Astrocyte (in vitro differentiated cells and primary cell): ENCODE measurements around the gene RAD51B. TPM values are rescaled to one million over a fixed set of nuclear protein-coding genes. Genes with fewer than 3 reads are reported as not detected.

Experiments
- DNase-seq: peaks from one replicate; pipeline ENCODE4 v3.0.0-alpha.2; 2010; ENCODE audit warnings: low read depth
- FAIRE-seq: peaks from 2 replicates; lab custom pipeline; 2011; peaks lifted over from hg19 to GRCh38; lab: Jason Lieb, UNC
- H2AFZ ChIP-seq: 2 replicates; pipeline ENCODE4 v1.6.0; 2012; ENCODE audit warnings: low read depth, low read length, inconsistent platforms
- H3K27ac ChIP-seq: 2 replicates; pipeline ENCODE4 v1.5.1; 2011; ENCODE audit warnings: low read depth, low read length, inconsistent platforms
- H3K27me3 ChIP-seq: 2 replicates; pipeline ENCODE4 v1.6.0; 2011; ENCODE audit warnings: low read length, inconsistent platforms; ENCODE audit not compliant: insufficient read depth
- H3K36me3 ChIP-seq: 2 replicates; pipeline ENCODE4 v1.5.1; 2011; ENCODE audit warnings: low read length, inconsistent platforms; ENCODE audit not compliant: insufficient read depth
- H3K4me1 ChIP-seq: 2 replicates; pipeline ENCODE4 v1.5.1; 2011; ENCODE audit warnings: low read length, inconsistent platforms; ENCODE audit not compliant: insufficient read depth
- H3K4me2 ChIP-seq: 2 replicates; pipeline ENCODE4 v1.6.0; 2012; ENCODE audit warnings: low read length, inconsistent platforms
- H3K4me3 ChIP-seq: 2 replicates; pipeline ENCODE4 v1.5.1; 2011; ENCODE audit warnings: low read depth, mild to moderate bottlenecking, low read length, inconsistent platforms; ENCODE audit not compliant: insufficient read depth
- H3K79me2 ChIP-seq: 2 replicates; pipeline ENCODE4 v1.6.0; 2012; ENCODE audit warnings: mild to moderate bottlenecking, low read length, inconsistent platforms; ENCODE audit not compliant: insufficient read depth
- H3K9ac ChIP-seq: 2 replicates; pipeline ENCODE4 v1.6.0; 2012; ENCODE audit warnings: mild to moderate bottlenecking, low read length, inconsistent platforms
- H3K9me3 ChIP-seq: 2 replicates; pipeline ENCODE4 v1.5.1; 2012; ENCODE audit warnings: low read depth, mild to moderate bottlenecking, low read length, inconsistent platforms; ENCODE audit not compliant: insufficient read depth
- H4K20me1 ChIP-seq: 2 replicates; pipeline ENCODE4 v1.6.0; 2012; ENCODE audit warnings: low read length, inconsistent platforms; ENCODE audit not compliant: insufficient read depth
- H3K27ac Mint-ChIP-seq: one replicate; pipeline ENCODE4 v1.8.0; 2021; ENCODE audit warnings: mild to moderate bottlenecking, mixed read lengths; ENCODE audit not compliant: unreplicated experiment
- H3K27me3 Mint-ChIP-seq: one replicate; pipeline ENCODE4 v1.8.0; 2021; ENCODE audit warnings: low read depth, mixed read lengths; ENCODE audit not compliant: unreplicated experiment
- H3K36me3 Mint-ChIP-seq: one replicate; pipeline ENCODE4 v1.8.0; 2021; ENCODE audit warnings: low read depth, mixed read lengths; ENCODE audit not compliant: unreplicated experiment
- H3K4me1 Mint-ChIP-seq: one replicate; pipeline ENCODE4 v1.8.0; 2021; ENCODE audit warnings: low read depth, mixed read lengths; ENCODE audit not compliant: unreplicated experiment
- H3K4me3 Mint-ChIP-seq: one replicate; pipeline ENCODE4 v1.8.0; 2021; ENCODE audit warnings: mild to moderate bottlenecking, moderate library complexity, mixed read lengths; ENCODE audit not compliant: unreplicated experiment
- H3K9me3 Mint-ChIP-seq: one replicate; pipeline ENCODE4 v1.8.0; 2021; ENCODE audit warnings: mild to moderate bottlenecking, mixed read lengths; ENCODE audit not compliant: unreplicated experiment
- EZH2 ChIP-seq: IDR thresholded peaks from 2 replicates; pipeline ENCODE4 v1.6.1; 2012; ENCODE audit warnings: mild to moderate bottlenecking, low read length, inconsistent platforms; ENCODE audit not compliant: insufficient read depth
- total RNA-seq: library from RNA; stranded (reverse); gene quantifications from 2 replicates; pipeline ENCODE4 v1.2.1, GENCODE V29; 2021
- TF ChIP-seq, protein P1 (sequence below): IDR thresholded peaks from 2 replicates; pipeline ENCODE4 v1.5.1; 2011; ENCODE audit warnings: low read depth, mild to moderate bottlenecking, inconsistent platforms, low read length, moderate library complexity; ENCODE audit not compliant: insufficient read depth

RAD51B gene
- total RNA-seq, 1 donor from 2014 or later: 10.8 TPM

DNA sequence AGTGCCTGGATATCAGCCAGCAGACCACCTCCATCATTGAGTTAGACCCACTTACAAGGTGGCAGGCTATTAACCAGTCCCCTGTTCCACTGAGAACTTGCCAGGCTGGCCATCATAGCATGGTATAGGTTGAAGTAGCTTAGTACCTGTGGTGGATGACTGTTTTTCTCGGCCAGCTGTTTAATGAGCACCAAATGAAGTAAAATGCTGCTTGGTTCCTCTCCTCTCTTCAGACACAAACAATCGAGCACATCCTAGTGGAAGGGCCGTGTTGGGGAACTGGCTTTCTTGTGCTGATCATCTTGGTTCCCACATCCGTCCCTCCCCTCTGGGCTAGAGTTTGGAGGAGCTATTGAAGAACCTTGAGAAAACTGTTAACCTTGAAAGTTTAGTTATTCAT, 486.2 kb downstream of the RAD51B start:
- no peak overlapping the region for H3K9ac ChIP-seq
- Mint-ChIP-seq H3K4me1 (peaks cover 10% of the 10 kb centered on the region), H3K36me3 (peaks cover 3% of the 10 kb centered on the region), H3K27ac (no peak overlapping the region), H3K27me3 (no peaks in the 10 kb centered on the region), H3K9me3 (peaks cover 7% of the 10 kb centered on the region), H3K4me3 (no peak overlapping the region)
- FAIRE-seq (no peak), DNase-seq (no peak)
- no peak overlapping the region for H3K4me3 ChIP-seq
- H3K27ac ChIP-seq: no peak overlapping the region
- no peaks in the 10 kb centered on the region for H3K9me3 ChIP-seq
- TF ChIP-seq EZH2: no peak
- TF ChIP-seq, protein P1, sequence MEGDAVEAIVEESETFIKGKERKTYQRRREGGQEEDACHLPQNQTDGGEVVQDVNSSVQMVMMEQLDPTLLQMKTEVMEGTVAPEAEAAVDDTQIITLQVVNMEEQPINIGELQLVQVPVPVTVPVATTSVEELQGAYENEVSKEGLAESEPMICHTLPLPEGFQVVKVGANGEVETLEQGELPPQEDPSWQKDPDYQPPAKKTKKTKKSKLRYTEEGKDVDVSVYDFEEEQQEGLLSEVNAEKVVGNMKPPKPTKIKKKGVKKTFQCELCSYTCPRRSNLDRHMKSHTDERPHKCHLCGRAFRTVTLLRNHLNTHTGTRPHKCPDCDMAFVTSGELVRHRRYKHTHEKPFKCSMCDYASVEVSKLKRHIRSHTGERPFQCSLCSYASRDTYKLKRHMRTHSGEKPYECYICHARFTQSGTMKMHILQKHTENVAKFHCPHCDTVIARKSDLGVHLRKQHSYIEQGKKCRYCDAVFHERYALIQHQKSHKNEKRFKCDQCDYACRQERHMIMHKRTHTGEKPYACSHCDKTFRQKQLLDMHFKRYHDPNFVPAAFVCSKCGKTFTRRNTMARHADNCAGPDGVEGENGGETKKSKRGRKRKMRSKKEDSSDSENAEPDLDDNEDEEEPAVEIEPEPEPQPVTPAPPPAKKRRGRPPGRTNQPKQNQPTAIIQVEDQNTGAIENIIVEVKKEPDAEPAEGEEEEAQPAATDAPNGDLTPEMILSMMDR: no peak
- H3K4me2 ChIP-seq: no peak overlapping the region
- H3K27me3 ChIP-seq: no peaks in the 10 kb centered on the region
- H4K20me1 ChIP-seq: no peaks in the 10 kb centered on the region
- H3K36me3 ChIP-seq: no peaks in the 10 kb centered on the region
- no peaks in the 10 kb centered on the region for H3K4me1 ChIP-seq
- H2AFZ ChIP-seq: no peak overlapping the region
- H3K79me2 ChIP-seq: no peaks in the 10 kb centered on the region

DNA sequence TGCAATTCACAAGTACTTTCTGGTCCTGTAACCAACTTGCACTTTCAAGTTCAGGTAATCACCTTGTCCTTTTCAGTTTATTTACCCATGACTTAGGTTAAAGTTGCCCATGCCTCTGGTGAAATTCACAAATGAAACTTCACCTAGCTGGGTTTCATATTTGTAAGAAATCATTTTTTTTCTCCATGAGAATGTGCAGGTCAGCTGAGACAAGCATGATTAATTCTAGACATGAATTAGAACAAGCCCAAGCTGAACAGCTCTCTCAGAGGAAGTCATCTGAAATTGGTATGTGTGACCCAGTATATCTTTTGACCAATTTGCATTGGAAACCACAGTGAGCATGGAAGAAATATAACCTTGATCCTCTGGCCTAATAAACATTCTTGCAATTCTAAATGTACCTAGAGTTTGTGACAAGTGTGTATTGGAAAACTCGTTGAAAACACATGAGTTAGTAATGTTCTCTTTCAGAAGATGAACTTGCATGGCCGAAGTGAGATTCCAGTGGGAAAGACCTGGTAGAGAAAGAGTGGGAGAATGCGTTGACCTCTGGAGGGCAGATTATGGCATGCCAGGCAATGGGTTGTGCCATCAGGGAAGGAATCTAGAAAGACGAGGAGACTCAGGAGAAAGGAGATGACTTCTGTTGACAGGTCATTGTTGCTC, 486.8 kb downstream of the RAD51B start:
- no peak for TF ChIP-seq EZH2
- TF ChIP-seq, protein P1: no peak
- Histone ChIP-seq H3K27ac (no peak overlapping the region), H3K9ac (no peak overlapping the region), H3K4me3 (no peak overlapping the region), H3K79me2 (no peaks in the 10 kb centered on the region), H3K36me3 (no peaks in the 10 kb centered on the region), H4K20me1 (no peaks in the 10 kb centered on the region), H3K9me3 (no peaks in the 10 kb centered on the region), H2AFZ (no peak overlapping the region), H3K27me3 (no peaks in the 10 kb centered on the region), H3K4me1 (no peaks in the 10 kb centered on the region), H3K4me2 (no peak overlapping the region)
- no peak overlapping the region for H3K27ac Mint-ChIP-seq
- peaks cover 7% of the 10 kb centered on the region for H3K9me3 Mint-ChIP-seq
- no peaks in the 10 kb centered on the region for H3K27me3 Mint-ChIP-seq
- peaks cover 10% of the 10 kb centered on the region for H3K4me1 Mint-ChIP-seq
- FAIRE-seq: no peak
- H3K36me3 Mint-ChIP-seq: no peaks in the 10 kb centered on the region
- DNase-seq: no peak
- H3K4me3 Mint-ChIP-seq: no peak overlapping the region
